Caco-2 (cell line): ENCODE results near the gene UBL3. TPM values are rescaled to one million over a fixed set of nuclear protein-coding genes. Genes with fewer than 3 reads are reported as not detected.

Experiments
- BruUV-seq: library from RNA; stranded (reverse); fragments of 400-500 nt; replicated peaks from 2 replicates; lab custom pipeline; 2021; lab: Mats Ljungman, UMichigan
- CTCF ChIA-PET: fragments of 300-600 bp; sonication (Branson Sonifier 250); formaldehyde crosslinking; loops from one replicate; lab custom pipeline; 2022; ENCODE audit warnings: antibody characterized with exemption; lab: Charles Lee
- POLR2A ChIA-PET: fragments of 300-600 bp; sonication (Branson Sonifier 250); formaldehyde crosslinking; loops from one replicate; lab custom pipeline; 2022; ENCODE audit warnings: antibody characterized with exemption; lab: Charles Lee
- DNase-seq, 2 experiments: peaks; one replicate each; pipeline versions ENCODE4 v3.0.0 to v3.0.0-alpha.2; 2020 to 2022
- H3K27me3 ChIP-seq: replicated peaks from 2 replicates; pipeline ENCODE4 v1.6.0; 2011; ENCODE audit warnings: low read length; ENCODE audit not compliant: control insufficient read depth, insufficient read depth
- H3K36me3 ChIP-seq: 2 replicates; pipeline ENCODE4 v1.5.1; 2011; ENCODE audit warnings: low read length; ENCODE audit not compliant: control insufficient read depth, insufficient read depth
- H3K4me1 ChIP-seq: fragments of 250-450 bp; sonication (Bioruptor Pico); 2 replicates; pipeline ENCODE4 v1.5.1; 2020; ENCODE audit warnings: mild to moderate bottlenecking
- H3K4me3 ChIP-seq: 2 replicates; pipeline ENCODE4 v1.5.1; 2011; ENCODE audit warnings: low read depth, mild to moderate bottlenecking, control low read depth, low read length
- H3K9me3 ChIP-seq: fragments of 250-450 bp; sonication (Bioruptor Pico); 2 replicates; pipeline ENCODE4 v1.5.1; 2020; ENCODE audit warnings: mild to moderate bottlenecking, moderate library complexity
- H3K27ac Mint-ChIP-seq: one replicate; pipeline ENCODE4 v1.8.0; 2022; ENCODE audit warnings: mixed read lengths; ENCODE audit not compliant: unreplicated experiment
- H3K27me3 Mint-ChIP-seq: one replicate; pipeline ENCODE4 v1.8.0; 2022; ENCODE audit warnings: mixed read lengths; ENCODE audit not compliant: insufficient read depth, unreplicated experiment
- H3K36me3 Mint-ChIP-seq: one replicate; pipeline ENCODE4 v1.8.0; 2022; ENCODE audit warnings: mild to moderate bottlenecking, mixed read lengths; ENCODE audit not compliant: insufficient read depth, unreplicated experiment
- H3K4me1 Mint-ChIP-seq: one replicate; pipeline ENCODE4 v1.8.0; 2022; ENCODE audit warnings: low read depth, mixed read lengths; ENCODE audit not compliant: unreplicated experiment
- H3K4me3 Mint-ChIP-seq: one replicate; pipeline ENCODE4 v1.8.0; 2022; ENCODE audit warnings: mild to moderate bottlenecking, moderate library complexity, mixed read lengths; ENCODE audit not compliant: unreplicated experiment
- H3K9me3 Mint-ChIP-seq: one replicate; pipeline ENCODE4 v1.8.0; 2022; ENCODE audit warnings: mixed read lengths; ENCODE audit not compliant: unreplicated experiment
- CTCF ChIP-seq, 2 experiments: fragments of 200-600 bp in 1 of 2; IDR thresholded peaks; 1 replicate in 1 of 2; 2 replicates in 1 of 2; pipeline versions ENCODE4 v1.5.1 to v1.8.0; 2011 to 2022; ENCODE audit warnings: antibody characterized with exemption in 1 of 2, control low read depth in 1 of 2, inconsistent platforms in 1 of 2, low read depth in 1 of 2, low read length in 1 of 2, mild to moderate bottlenecking in 1 of 2, moderate library complexity in 1 of 2; ENCODE audit not compliant: insufficient read depth in 1 of 2, severe bottlenecking in 1 of 2, unreplicated experiment in 1 of 2
- intact Hi-C: fragments of 100-400 bp; cut with micrococcal nuclease; formaldehyde crosslinking; loops from one replicate; pipeline ENCODE4 v1.10.0; 2022; ENCODE audit not compliant: unreplicated experiment
- total RNA-seq: library from RNA; stranded (reverse); gene quantifications from 2 replicates; pipeline ENCODE4 v1.2.3, GENCODE V29; 2022

The UBL3 gene
- total RNA-seq, 1 experiment from 2014 or later = 37.5 TPM

DNA sequence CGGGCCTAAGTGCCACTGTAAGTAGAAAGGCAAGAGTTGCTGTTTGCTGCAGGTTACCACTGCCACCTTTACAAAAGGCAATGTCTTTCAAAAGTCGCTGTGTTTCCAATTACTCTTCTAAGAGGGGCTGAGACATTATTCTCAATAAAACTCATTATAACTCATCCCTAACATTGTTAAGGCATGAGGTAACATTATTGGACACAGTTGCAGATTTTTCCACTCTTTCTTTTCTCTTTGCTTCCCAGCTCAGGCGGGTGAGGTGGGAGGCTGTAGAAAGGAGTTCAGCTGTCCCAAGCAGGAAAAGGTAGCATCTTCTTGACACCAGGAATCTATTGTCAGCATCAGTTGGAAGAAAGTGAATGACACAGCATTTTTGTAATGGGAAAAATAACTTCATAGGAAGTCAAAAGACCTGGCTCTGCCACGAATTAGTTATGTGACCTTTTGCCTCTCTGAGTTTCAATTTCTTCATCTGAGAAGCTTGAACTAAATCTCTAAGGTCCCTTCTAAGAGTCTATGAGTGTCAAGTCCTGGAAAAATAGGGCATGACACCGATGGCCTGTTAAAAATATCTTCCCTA is 2.1 kb upstream of the UBL3 start:
- H3K36me3 Mint-ChIP-seq = peaks cover 13% of the 10 kb centered on the region
- no peak for DNase-seq

GRCh38 chr13:29849731-29850212 is 645 bp downstream of the UBL3 start:
- H3K27ac Mint-ChIP-seq = peak overlapping the region; percentile 99
- no peaks in the 10 kb centered on the region for H3K27me3 Mint-ChIP-seq
- Histone ChIP-seq H3K9me3 (no peaks in the 10 kb centered on the region), H3K4me1 (peaks cover 23% of the 10 kb centered on the region), H3K36me3 (no peaks in the 10 kb centered on the region), H3K4me3 (peak overlapping the region; percentile 58), H3K27me3 (no peaks in the 10 kb centered on the region)
- peak; percentile 76 for DNase-seq
- TF ChIP-seq CTCF (IDR thresholded peaks at IDR 0.05; ENCODE audit: insufficient read depth in 1 of 2, low read depth in 1 of 2, low read length in 1 of 2, severe bottlenecking in 1 of 2, unreplicated experiment in 1 of 2) = no peak
- ChIA-PET CTCF (interaction anchor here (0.7 to 4.9 kb wide), 7 partner anchors 12 to 265 kb away, joined by 3 to 39 read pairs (median 6); no protein-coding TSS in a partner anchor), POLR2A (interaction anchor here (0.6 to 2.7 kb wide), 7 partner anchors 9 to 417 kb away, joined by 3 to 44 read pairs (median 6); no protein-coding TSS in a partner anchor)
- intact Hi-C loops = loop anchor here (1.0 to 5.0 kb wide), 3 partner anchors 75 to 1313 kb away; partner anchors contain the start of gene HSPH1
- BruUV-seq = no TSS peak
- H3K4me3 Mint-ChIP-seq = peak overlapping the region; percentile 92
- H3K4me1 Mint-ChIP-seq = peaks cover 23% of the 10 kb centered on the region
- peaks cover 13% of the 10 kb centered on the region for H3K36me3 Mint-ChIP-seq
- no peaks in the 10 kb centered on the region for H3K9me3 Mint-ChIP-seq

More for the DNA sequence above, 2.1 kb upstream of the UBL3 start:
- H3K36me3 ChIP-seq = no peaks in the 10 kb centered on the region
- BruUV-seq = no TSS peak
- H3K4me3 Mint-ChIP-seq = no peak overlapping the region
- H3K4me1 Mint-ChIP-seq = peaks cover 20% of the 10 kb centered on the region
- no peaks in the 10 kb centered on the region for H3K27me3 Mint-ChIP-seq
- H3K4me1 ChIP-seq = peaks cover 26% of the 10 kb centered on the region
- no peaks in the 10 kb centered on the region for H3K9me3 Mint-ChIP-seq
- no peak for TF ChIP-seq CTCF (IDR thresholded peaks at IDR 0.05; ENCODE audit: insufficient read depth in 1 of 2, low read depth in 1 of 2, low read length in 1 of 2, severe bottlenecking in 1 of 2, unreplicated experiment in 1 of 2)
- no peak overlapping the region for H3K27ac Mint-ChIP-seq
- intact Hi-C loops = loop anchor here (5.0 kb wide), 1 partner anchor 1310 kb away; the partner anchor contains the start of gene HSPH1
- no peaks in the 10 kb centered on the region for H3K27me3 ChIP-seq
- no peaks in the 10 kb centered on the region for H3K9me3 ChIP-seq
- no peak overlapping the region for H3K4me3 ChIP-seq
- POLR2A ChIA-PET = no interaction called here
- CTCF ChIA-PET = no interaction called here

DNA sequence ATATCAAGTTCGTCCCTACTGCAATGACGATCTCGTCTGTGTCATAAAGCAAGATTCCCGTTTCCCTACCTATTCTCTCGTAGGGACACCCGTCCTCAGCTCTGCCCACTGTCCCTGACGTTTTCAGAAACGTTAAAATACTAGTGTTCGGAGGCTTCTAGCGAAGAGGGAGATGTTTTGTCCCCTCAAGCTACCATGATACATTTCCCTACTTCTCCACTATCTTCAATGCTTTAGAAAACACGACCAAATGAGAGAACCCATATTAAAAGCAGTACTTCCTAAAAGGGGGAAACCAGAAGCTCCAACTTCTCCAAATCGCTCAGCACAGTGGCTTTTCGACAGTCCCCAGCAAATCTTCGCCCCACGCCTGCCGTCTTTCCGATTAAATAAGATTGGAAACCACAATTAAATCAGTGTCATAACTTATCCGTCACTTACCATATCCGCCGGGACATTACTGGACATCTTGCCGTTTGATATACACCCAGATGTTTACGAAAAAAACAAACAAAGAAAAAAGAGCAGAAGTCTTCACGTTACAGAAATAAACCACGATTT is 1.3 kb downstream of the UBL3 start:
- H3K27me3 Mint-ChIP-seq = no peaks in the 10 kb centered on the region
- BruUV-seq = TSS peak; percentile 37
- H3K27ac Mint-ChIP-seq = peak overlapping the region; percentile 99
- Histone ChIP-seq H3K4me1 (peaks cover 29% of the 10 kb centered on the region), H3K4me3 (peak overlapping the region; percentile 58), H3K9me3 (no peaks in the 10 kb centered on the region), H3K36me3 (no peaks in the 10 kb centered on the region), H3K27me3 (no peaks in the 10 kb centered on the region)
- intact Hi-C loops = loop anchor here (1.0 kb wide), 1 partner anchor 223 kb away; no protein-coding TSS in a partner anchor
- ChIA-PET CTCF (interaction anchor here (0.8 to 4.9 kb wide), 5 partner anchors 12 to 265 kb away, joined by 3 to 39 read pairs (median 6); no protein-coding TSS in a partner anchor), POLR2A (interaction anchor here (0.6 to 2.7 kb wide), 3 partner anchors 8 to 75 kb away, joined by 4 to 44 read pairs (median 21); no protein-coding TSS in a partner anchor)
- peaks cover 27% of the 10 kb centered on the region for H3K4me1 Mint-ChIP-seq
- peak overlapping the region; percentile 92 for H3K4me3 Mint-ChIP-seq
- H3K9me3 Mint-ChIP-seq = no peaks in the 10 kb centered on the region
- no peak for TF ChIP-seq CTCF (IDR thresholded peaks at IDR 0.05; ENCODE audit: insufficient read depth in 1 of 2, low read depth in 1 of 2, low read length in 1 of 2, severe bottlenecking in 1 of 2, unreplicated experiment in 1 of 2)
- DNase-seq = peak in 1 of 2 experiments; percentile 32
- H3K36me3 Mint-ChIP-seq = peaks cover 13% of the 10 kb centered on the region
